Hepatocyte (in vitro differentiated cells): ENCODE data around the gene ARHGAP5. TPM values are rescaled to one million over a fixed set of nuclear protein-coding genes. Genes with fewer than 3 reads are reported as not detected.

Experiments used
- DNase-seq: peaks from one replicate; pipeline ENCODE4 v3.0.0-alpha.2; 2016; ENCODE audit warnings: low spot score
- H2AFZ ChIP-seq: fragments of 200-600 bp; sonication (generic); 2 replicates; pipeline ENCODE4 v1.6.0; 2016; ENCODE audit warnings: antibody characterized with exemption, mild to moderate bottlenecking
- H3K27ac ChIP-seq: fragments of 200-600 bp; sonication (generic); 2 replicates; pipeline ENCODE4 v1.5.1; 2016; ENCODE audit warnings: mild to moderate bottlenecking
- H3K27me3 ChIP-seq: fragments of 200-600 bp; sonication (generic); 2 replicates; pipeline ENCODE4 v1.6.1; 2016
- H3K36me3 ChIP-seq: fragments of 200-600 bp; sonication (generic); replicated peaks from 2 replicates; pipeline ENCODE4 v1.5.1; 2016; ENCODE audit warnings: low read depth; ENCODE audit not compliant: insufficient read depth
- H3K4me1 ChIP-seq: fragments of 200-600 bp; sonication (generic); 2 replicates; pipeline ENCODE4 v1.5.1; 2016; ENCODE audit warnings: mild to moderate bottlenecking, moderate library complexity; ENCODE audit not compliant: insufficient read depth
- H3K4me2 ChIP-seq: fragments of 200-600 bp; sonication (generic); 2 replicates; pipeline ENCODE4 v1.6.0; 2016
- H3K4me3 ChIP-seq: fragments of 200-600 bp; sonication (generic); 2 replicates; pipeline ENCODE4 v1.5.1; 2016; ENCODE audit warnings: mild to moderate bottlenecking
- H3K79me2 ChIP-seq: fragments of 200-600 bp; sonication (generic); 2 replicates; pipeline ENCODE4 v1.6.0; 2017; ENCODE audit warnings: mild to moderate bottlenecking
- H3K9me2 ChIP-seq: fragments of 200-600 bp; sonication (generic); replicated peaks from 2 replicates; pipeline ENCODE4 v1.6.0; 2017; ENCODE audit warnings: mild to moderate bottlenecking; ENCODE audit not compliant: insufficient read depth
- H3K9me3 ChIP-seq: fragments of 200-600 bp; sonication (generic); 2 replicates; pipeline ENCODE4 v1.5.1; 2016; ENCODE audit warnings: low read depth, mild to moderate bottlenecking
- H4K20me1 ChIP-seq: fragments of 200-600 bp; sonication (generic); 2 replicates; pipeline ENCODE4 v1.6.0; 2016; ENCODE audit warnings: mild to moderate bottlenecking; ENCODE audit not compliant: insufficient read depth, poor library complexity, severe bottlenecking
- CTCF ChIP-seq: fragments of 200-600 bp; sonication (generic); IDR thresholded peaks from 2 replicates; pipeline ENCODE4 v1.5.1; 2016; ENCODE audit warnings: antibody characterized with exemption, mild to moderate bottlenecking; ENCODE audit not compliant: poor library complexity
- EZH2 ChIP-seq: fragments of 200-600 bp; sonication (generic); IDR thresholded peaks from 2 replicates; pipeline ENCODE4 v1.6.1; 2016; ENCODE audit warnings: antibody characterized with exemption, mild to moderate bottlenecking, borderline replicate concordance
- EZH2phosphoT487 ChIP-seq: fragments of 200-600 bp; sonication (generic); IDR thresholded peaks from one replicate; pipeline ENCODE4 v1.6.1; 2018; ENCODE audit warnings: antibody characterized with exemption, mild to moderate bottlenecking, low read depth, moderate library complexity; ENCODE audit not compliant: unreplicated experiment, severe bottlenecking
- WGBS: methylation state at CpG from one replicate; pipeline ENCODE4 v1.1.6; 2016; ENCODE audit warnings: low lambda C conversion rate; ENCODE audit errors: missing lambda C conversion rate; 5-methylcytosine and 5-hydroxymethylcytosine counted together
- polyA plus RNA-seq: library from polyadenylated mRNA; unstranded; fragments of >200 nt; fragmentation: Nextera tagmentation; extraction: Ambion mirVana; gene quantifications from 2 replicates; pipeline ENCODE4 v1.2.1, GENCODE V29; 2016
- total RNA-seq: library from RNA; depleted of rRNA; stranded (reverse); fragments of >200 nt; gene quantifications from 2 replicates; pipeline ENCODE4 v1.2.3, GENCODE V29; 2014

Gene ARHGAP5
- total and polyA plus RNA-seq, 2 experiments from 2014 or later = 16.5 to 144 TPM

- no peak for TF ChIP-seq EZH2phosphoT487
- TF ChIP-seq EZH2 = no peak
- TF ChIP-seq CTCF = no peak
- Histone ChIP-seq H3K27ac (no peak overlapping the region), H4K20me1 (no peaks in the 10 kb centered on the region), H3K9me2 (no peaks in the 10 kb centered on the region), H3K36me3 (no peaks in the 10 kb centered on the region), H3K27me3 (no peaks in the 10 kb centered on the region), H3K4me2 (no peak overlapping the region), H3K9me3 (no peaks in the 10 kb centered on the region), H2AFZ (no peak overlapping the region), H3K4me3 (no peak overlapping the region), H3K4me1 (no peaks in the 10 kb centered on the region), H3K79me2 (no peaks in the 10 kb centered on the region)
- DNase-seq = no peak
Observed at GRCh38 chr14:32186248-32186647, 109.1 kb downstream of the ARHGAP5 start.

- WGBS = 81% methylated on average over 1 of the region's 1 CpG
Observed at GRCh38 chr14:32189811-32190210, 112.7 kb downstream of the ARHGAP5 start.

GRCh38 chr14:32190673-32191072 is 113.6 kb downstream of the ARHGAP5 start:
- H3K4me3 ChIP-seq = no peak overlapping the region
- no peaks in the 10 kb centered on the region for H4K20me1 ChIP-seq
- no peak for TF ChIP-seq EZH2
- TF ChIP-seq EZH2phosphoT487 = no peak
- TF ChIP-seq CTCF = no peak
- H3K9me2 ChIP-seq = no peaks in the 10 kb centered on the region
- no peak overlapping the region for H2AFZ ChIP-seq
- H3K27ac ChIP-seq = no peak overlapping the region
- no peak for DNase-seq
- no peak overlapping the region for H3K4me2 ChIP-seq
- H3K9me3 ChIP-seq = no peaks in the 10 kb centered on the region
- no peaks in the 10 kb centered on the region for H3K79me2 ChIP-seq
- WGBS = 46% methylated on average over 3 of the region's 3 CpGs
- no peaks in the 10 kb centered on the region for H3K4me1 ChIP-seq
- no peaks in the 10 kb centered on the region for H3K36me3 ChIP-seq
- H3K27me3 ChIP-seq = no peaks in the 10 kb centered on the region

More at GRCh38 chr14:32189811-32190210, 112.7 kb downstream of the ARHGAP5 start:
- Histone ChIP-seq H2AFZ (no peak overlapping the region), H3K27ac (no peak overlapping the region), H3K4me2 (no peak overlapping the region), H3K9me3 (no peaks in the 10 kb centered on the region), H3K27me3 (no peaks in the 10 kb centered on the region), H3K79me2 (no peaks in the 10 kb centered on the region), H4K20me1 (no peaks in the 10 kb centered on the region), H3K4me1 (no peaks in the 10 kb centered on the region), H3K4me3 (no peak overlapping the region), H3K9me2 (no peaks in the 10 kb centered on the region), H3K36me3 (no peaks in the 10 kb centered on the region)
- no peak for DNase-seq
- no peak for TF ChIP-seq CTCF
- no peak for TF ChIP-seq EZH2
- no peak for TF ChIP-seq EZH2phosphoT487

- Histone ChIP-seq H3K9me2 (no peaks in the 10 kb centered on the region), H2AFZ (no peak overlapping the region), H3K27ac (no peak overlapping the region), H3K79me2 (no peaks in the 10 kb centered on the region), H3K27me3 (no peaks in the 10 kb centered on the region), H4K20me1 (no peaks in the 10 kb centered on the region), H3K4me3 (no peak overlapping the region), H3K9me3 (no peaks in the 10 kb centered on the region), H3K4me1 (no peaks in the 10 kb centered on the region), H3K36me3 (no peaks in the 10 kb centered on the region), H3K4me2 (no peak overlapping the region)
- WGBS = 55% methylated on average over 2 of the region's 2 CpGs
- DNase-seq = no peak
- TF ChIP-seq EZH2phosphoT487 (no peak), CTCF (no peak), EZH2 (no peak)
Observed at GRCh38 chr14:32192712-32193373, 115.7 kb downstream of the ARHGAP5 start.
